ENCODE results near the gene MALRD1.
"Not testable (repeated sequence)": the region's sequence is repeated elsewhere in the genome, so short reads cannot be mapped to it uniquely, and the experiment has no call there.

Gene MALRD1

DNA sequence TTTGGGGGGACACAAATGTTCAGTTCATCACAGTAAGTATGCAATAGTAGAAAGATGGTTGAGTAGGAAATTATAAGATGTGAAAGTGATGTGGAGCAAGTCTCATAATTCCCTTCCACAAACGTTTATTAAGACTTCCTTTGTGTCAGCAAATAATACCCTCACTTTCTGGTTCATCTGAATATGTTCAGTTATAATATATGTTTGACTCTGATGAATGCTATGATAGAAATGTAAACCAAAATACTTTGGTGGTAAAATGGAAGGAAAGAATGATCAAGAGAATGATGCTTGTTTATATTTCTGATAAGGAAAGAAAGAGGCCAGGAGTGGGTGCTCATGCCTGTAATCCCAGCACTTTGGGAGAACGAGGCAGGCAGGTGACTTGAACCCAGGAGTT is 655.9 kb downstream of the MALRD1 start:
- DNase-seq (ENCODE audit: low read depth in 2 of 2, low spot score in 1 of 2), result no peak

DNA sequence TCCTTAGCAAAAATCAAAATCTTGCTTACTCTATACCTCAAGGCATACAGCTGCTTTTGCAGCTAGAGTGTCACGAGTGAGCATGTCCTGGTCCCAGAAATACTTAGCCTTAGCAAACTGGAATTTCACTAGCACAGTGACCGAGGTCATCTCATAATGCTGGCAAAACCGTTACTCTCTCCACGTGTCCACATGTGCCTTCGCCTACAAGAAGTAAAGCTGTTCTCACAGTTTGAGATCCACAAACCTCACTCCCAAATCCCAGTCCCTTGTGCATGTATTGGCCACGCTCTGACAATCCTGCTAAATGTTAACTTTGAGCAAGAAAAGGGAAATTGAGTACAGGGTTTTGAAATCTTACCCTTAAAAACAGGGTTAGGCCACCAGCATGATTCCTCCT is 656.6 kb downstream of the MALRD1 start:
- DNase-seq (ENCODE audit: low read depth in 2 of 2, low spot score in 1 of 2), result no peak

- DNase-seq (ENCODE audit: low read depth in 2 of 2, low spot score in 1 of 2), result no peak
Measured at GRCh38 chr10:19706904-19707303, 658.3 kb downstream of the MALRD1 start.

DNA sequence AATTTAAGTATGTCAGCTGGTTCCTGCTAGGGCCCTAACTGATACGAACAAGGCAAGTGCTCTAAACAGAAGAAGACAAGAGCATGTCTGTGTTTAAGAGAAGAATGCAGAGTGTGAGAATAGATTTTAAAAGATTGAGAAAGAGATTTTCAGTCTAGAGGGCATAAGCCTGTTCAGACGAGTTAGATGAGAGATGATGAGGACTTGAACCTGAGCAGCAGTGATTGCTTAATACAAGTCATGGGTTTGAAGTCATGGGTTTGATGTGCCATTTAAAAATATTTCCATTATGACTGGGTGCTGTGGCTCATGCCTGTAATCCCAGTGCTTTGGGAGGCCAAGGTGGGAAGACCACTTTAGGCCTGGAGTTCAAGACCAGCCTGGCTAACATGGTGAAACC is 658.8 kb downstream of the MALRD1 start:
- DNase-seq (ENCODE audit: low read depth in 2 of 2, low spot score in 1 of 2), result no peak

DNA sequence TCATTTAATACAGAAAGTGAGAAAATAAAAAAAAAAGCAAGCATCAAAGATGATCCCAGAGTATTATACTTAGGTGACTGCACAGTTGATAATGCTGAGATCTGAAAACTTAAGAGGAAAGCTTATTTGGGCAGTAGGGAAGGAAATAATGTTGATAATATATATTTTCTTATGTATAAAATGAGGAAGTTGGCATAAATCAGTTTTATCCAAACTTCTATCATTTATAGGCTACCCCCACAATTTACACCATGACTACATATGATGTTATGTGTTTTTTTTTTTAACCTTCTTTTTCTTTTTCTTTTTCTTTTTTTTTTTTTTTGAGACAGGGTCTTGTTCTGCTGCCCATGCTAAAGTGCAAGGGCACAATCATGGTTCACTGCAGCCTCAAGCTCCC is 659.4 kb downstream of the MALRD1 start:
- DNase-seq (ENCODE audit: low read depth in 2 of 2, low spot score in 1 of 2), result no peak

GRCh38 chr10:19710600-19710999 is 662.0 kb downstream of the MALRD1 start:
- DNase-seq (ENCODE audit: low read depth in 2 of 2, low spot score in 1 of 2), result no peak

DNA sequence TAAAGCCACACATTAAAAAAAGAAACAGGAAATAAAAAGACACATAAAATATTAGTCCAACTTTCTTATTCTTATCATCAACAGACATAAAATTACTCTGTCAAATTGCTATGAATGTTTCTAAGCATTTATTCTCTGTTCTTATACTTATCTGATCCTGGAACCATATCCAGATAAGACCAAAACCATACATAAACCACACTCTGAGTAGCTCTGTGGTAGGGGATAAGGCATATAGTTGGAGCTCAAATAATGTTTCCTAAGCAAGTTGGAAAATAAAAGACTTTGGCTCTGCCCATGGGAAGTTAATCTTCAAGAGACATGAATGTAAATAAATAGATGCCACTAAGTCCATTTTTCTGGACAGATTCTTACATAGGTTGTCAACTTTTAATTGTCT is 664.6 kb downstream of the MALRD1 start:
- no peak for DNase-seq (ENCODE audit: low read depth in 2 of 2, low spot score in 1 of 2)

DNA sequence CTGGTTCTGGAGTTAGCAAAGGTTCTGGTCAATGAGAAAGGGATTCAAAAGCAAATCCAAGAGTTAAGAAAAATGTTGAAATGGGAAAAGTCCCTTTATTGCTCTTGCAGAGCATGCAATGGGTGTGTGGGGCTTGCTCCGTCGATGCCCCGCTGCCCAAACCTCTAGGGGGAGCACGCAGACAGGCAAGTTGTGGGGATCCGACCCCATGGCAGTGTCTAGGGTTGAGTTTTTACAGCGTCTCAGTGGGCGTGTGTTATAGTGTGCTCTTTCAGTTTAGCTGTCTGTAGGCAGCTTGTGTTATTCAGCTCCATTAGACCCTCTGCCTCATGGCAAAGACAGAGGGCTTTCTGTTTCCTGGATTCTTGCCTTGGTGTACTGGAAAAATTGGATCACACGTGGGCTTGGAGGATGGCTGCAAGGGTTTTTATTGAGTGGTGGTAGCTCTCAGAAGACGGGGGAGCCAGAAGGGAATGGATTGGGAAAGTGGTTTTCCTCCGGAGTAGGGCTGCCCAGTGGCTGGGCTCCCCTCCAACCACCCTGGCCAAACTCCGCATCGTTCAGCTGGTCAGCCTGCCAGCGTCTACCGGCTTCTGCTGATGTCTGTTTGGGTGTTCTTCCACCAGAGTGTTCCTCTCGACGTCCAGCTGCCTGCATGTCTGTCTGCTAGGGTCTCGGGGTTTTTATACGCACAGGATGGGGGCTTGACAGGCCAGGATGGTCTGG is 665.4 kb downstream of the MALRD1 start:
- no peak for DNase-seq (ENCODE audit: low read depth in 2 of 2, low spot score in 1 of 2)

DNA sequence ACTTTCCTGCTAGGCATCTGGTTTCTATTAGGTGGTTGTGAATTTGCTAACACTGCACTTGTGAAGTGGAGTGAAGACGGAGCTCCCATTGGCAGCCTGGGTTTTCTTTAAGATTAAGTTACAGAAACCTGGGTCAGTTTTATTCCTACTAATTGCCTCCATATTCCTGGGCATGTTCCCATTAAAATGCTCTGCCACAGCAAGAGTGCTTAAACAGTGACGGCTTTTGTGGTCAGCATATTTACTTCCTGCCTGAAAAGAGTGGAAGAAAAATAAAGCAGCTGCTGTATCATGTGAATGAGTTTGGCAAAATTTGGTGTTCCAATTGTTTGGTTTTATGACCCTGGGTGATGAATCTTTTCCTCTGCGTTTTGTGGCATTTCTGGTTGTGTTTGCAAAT is 670.7 kb downstream of the MALRD1 start:
- no peak for DNase-seq (ENCODE audit: low read depth in 2 of 2, low spot score in 1 of 2)

GRCh38 chr10:19724287-19724686 is 675.7 kb downstream of the MALRD1 start:
- DNase-seq (ENCODE audit: low read depth in 2 of 2, low spot score in 1 of 2), result no peak

GRCh38 chr10:19728376-19728775 is 679.8 kb downstream of the MALRD1 start:
- no peak for DNase-seq (ENCODE audit: low read depth in 2 of 2, low spot score in 1 of 2)

- no peak for DNase-seq (ENCODE audit: low read depth in 2 of 2, low spot score in 1 of 2)
Measured at GRCh38 chr10:19728964-19729363, 680.4 kb downstream of the MALRD1 start.

DNA sequence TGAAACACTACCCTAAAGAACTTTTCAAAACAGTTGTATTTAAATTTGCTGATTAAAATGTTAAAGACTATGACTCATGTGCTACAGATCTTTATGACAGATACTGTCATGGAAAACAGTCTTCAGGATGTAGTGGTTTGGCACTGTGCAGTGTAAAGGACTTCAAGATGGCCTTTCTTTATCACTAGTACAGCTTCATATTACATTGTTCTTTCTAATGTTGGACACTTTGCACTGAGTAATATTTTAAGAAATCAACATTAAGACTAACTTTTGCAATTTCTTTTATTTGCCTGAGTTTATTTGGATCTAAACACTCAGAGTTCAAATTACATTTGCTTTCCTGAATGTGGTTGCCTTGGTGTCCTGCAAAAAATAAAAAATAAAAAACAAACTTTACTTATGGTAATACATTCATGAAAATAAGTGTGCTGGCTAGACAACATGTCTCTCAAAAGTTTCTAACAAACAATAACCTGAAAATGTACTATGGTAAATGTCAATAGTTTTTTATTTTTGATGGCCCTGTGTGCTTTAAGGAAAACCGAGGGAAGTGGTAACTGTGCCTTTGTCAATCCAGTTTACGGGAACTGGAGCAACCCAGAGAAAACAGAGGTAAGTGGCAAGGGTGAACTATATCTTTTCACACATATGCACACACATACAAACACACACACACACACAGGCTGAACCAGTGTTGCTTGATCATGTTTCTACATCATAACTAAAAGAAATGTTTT is 681.7 kb downstream of the MALRD1 start:
- DNase-seq (ENCODE audit: low read depth in 2 of 2, low spot score in 1 of 2), result no peak

- no peak for DNase-seq (ENCODE audit: low read depth in 2 of 2, low spot score in 1 of 2)
Measured at GRCh38 chr10:19730907-19731217, 682.3 kb downstream of the MALRD1 start.

DNA sequence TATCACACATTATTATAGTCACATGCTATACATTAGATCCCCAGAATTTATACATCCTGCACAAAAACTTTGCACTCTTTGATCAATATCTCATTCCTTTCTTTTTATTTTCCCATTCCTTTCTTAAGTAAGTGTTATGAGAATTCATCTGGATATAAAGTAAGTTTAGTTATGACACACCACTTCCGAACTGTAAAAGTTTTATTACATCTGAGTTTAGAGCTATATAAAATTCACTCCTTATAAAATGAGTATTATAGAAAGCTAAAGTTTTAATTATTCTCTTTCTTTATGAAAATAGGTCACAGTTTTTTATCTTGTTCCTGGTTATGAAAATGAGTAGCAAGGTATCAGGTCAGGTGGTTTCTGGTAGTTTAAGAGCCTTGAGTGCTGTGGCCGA is 683.0 kb downstream of the MALRD1 start:
- DNase-seq (ENCODE audit: low read depth in 2 of 2, low spot score in 1 of 2), result no peak

DNA sequence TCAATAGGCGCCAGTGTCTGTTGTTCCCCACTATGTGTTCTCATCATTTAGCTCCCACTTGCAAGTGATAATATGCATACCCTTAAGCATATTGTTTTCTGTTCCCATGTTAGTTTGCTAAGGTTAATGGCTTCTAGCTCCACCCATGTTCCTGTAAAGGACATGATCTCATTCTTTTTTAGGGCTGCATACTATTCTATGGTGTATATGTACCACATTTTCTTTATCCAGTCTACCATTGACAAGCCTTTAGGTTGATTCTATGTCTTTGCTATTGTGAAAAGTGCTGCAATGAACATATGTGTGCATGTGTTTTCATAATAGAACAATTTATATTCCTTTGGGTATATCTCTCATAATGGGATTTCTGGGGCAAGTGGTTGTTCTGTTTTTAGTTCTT is 689.8 kb downstream of the MALRD1 start:
- no peak for DNase-seq (ENCODE audit: low read depth in 2 of 2, low spot score in 1 of 2)

- not testable (repeated sequence) for DNase-seq (ENCODE audit: low read depth in 2 of 2, low spot score in 1 of 2)
Measured at GRCh38 chr10:19739232-19739631, 690.6 kb downstream of the MALRD1 start.

- not testable (repeated sequence) for DNase-seq (ENCODE audit: low read depth in 2 of 2, low spot score in 1 of 2)
Measured at GRCh38 chr10:19742144-19742543, 693.5 kb downstream of the MALRD1 start.

DNA sequence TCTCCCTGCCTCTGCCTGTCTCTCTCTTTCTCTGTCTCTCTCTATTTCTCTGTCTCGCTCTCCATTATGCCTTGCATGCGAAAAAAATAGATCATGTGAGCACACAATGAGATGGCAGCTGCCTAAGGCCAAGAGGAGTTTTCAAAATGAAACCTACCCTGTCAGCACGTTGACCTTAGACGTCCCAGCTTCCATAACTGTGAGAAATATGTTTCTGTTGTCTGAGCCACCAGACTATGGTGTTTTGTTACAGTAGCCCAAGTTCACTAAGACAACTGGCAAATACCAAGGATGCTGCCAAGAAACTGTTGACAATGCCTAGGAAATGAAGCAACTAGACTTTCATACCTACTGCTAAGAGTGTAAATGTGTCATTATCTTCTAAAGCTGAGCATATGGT is 697.1 kb downstream of the MALRD1 start:
- DNase-seq (ENCODE audit: low read depth in 2 of 2, low spot score in 1 of 2), result no peak

GRCh38 chr10:19749185-19749729 is 700.7 kb downstream of the MALRD1 start:
- no peak for DNase-seq (ENCODE audit: low read depth in 2 of 2, low spot score in 1 of 2)

DNA sequence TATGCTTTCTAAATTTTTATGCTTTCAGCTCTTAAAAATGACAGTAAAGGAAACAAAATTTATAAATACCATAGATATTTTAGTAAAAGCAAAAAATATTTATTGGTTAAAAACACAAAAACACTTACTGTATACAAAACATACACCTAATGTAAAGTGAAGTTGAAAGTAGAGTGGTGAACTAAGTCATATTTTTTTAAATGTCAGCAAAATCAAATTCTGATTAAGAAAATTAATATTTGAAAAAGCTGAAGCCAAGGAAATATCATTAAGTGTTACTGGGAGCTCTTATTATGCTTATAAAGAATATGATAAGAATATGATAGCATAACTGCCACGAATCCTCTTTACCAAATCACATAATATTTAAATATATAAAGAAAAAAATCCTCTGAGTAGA is 702.4 kb downstream of the MALRD1 start:
- no peak for DNase-seq (ENCODE audit: low read depth in 2 of 2, low spot score in 1 of 2)

- DNase-seq (ENCODE audit: low read depth in 2 of 2, low spot score in 1 of 2), result no peak
Measured at GRCh38 chr10:19756919-19757318, 708.3 kb downstream of the MALRD1 start.

GRCh38 chr10:19762026-19762425 is 713.4 kb downstream of the MALRD1 start:
- DNase-seq (ENCODE audit: low read depth in 2 of 2, low spot score in 1 of 2), result no peak
